GM21381 (cell line): ENCODE measurements around the gene APBB1IP.
"Not testable (repeated sequence)": the region's sequence is repeated elsewhere in the genome, so short reads cannot be mapped to it uniquely, and the experiment has no call there.

Experiments used
- ATAC-seq: cut with Tn5 transposase; IDR thresholded peaks from one replicate; pipeline ENCODE4 v1.9.1; 2021; ENCODE audit warnings: mild to moderate bottlenecking, moderate library complexity; ENCODE audit not compliant: unreplicated experiment

APBB1IP gene

GRCh38 chr10:26554246-26554645 lies 116.1 kb downstream of the APBB1IP start:
- no peak for ATAC-seq

- no peak for ATAC-seq
Observed at GRCh38 chr10:26555719-26556368, 117.7 kb downstream of the APBB1IP start.

GRCh38 chr10:26556748-26557640 lies 118.9 kb downstream of the APBB1IP start:
- ATAC-seq = no peak

- no peak for ATAC-seq
Observed at GRCh38 chr10:26557641-26558014, 119.5 kb downstream of the APBB1IP start.

- no peak for ATAC-seq
Observed at GRCh38 chr10:26566525-26567350, 128.6 kb downstream of the APBB1IP start.

GRCh38 chr10:26567351-26567721 lies 129.2 kb downstream of the APBB1IP start:
- ATAC-seq = no peak

GRCh38 chr10:26571655-26572054 lies 133.5 kb downstream of the APBB1IP start:
- no peak for ATAC-seq

GRCh38 chr10:26573674-26574073 lies 135.5 kb downstream of the APBB1IP start:
- no peak for ATAC-seq

- ATAC-seq = peak; percentile 73
Observed at GRCh38 chr10:26574783-26575182, 136.6 kb downstream of the APBB1IP start.

GRCh38 chr10:26578371-26578770 lies 140.2 kb downstream of the APBB1IP start:
- ATAC-seq = not testable (repeated sequence)

- no peak for ATAC-seq
Observed at GRCh38 chr10:26579256-26580063, 141.3 kb downstream of the APBB1IP start.

- no peak for ATAC-seq
Observed at GRCh38 chr10:26586211-26586610, 148.1 kb downstream of the APBB1IP start.

- ATAC-seq = no peak
Observed at GRCh38 chr10:26588611-26589010, 150.5 kb downstream of the APBB1IP start.

- not testable (repeated sequence) for ATAC-seq
Observed at GRCh38 chr10:26589813-26590212, 151.7 kb downstream of the APBB1IP start.

- ATAC-seq = no peak
Observed at GRCh38 chr10:26593896-26594295, 155.8 kb downstream of the APBB1IP start.

GRCh38 chr10:26603283-26603682 lies 165.1 kb downstream of the APBB1IP start:
- ATAC-seq = not testable (repeated sequence)

GRCh38 chr10:26604320-26605093 lies 166.4 kb downstream of the APBB1IP start:
- not testable (repeated sequence) for ATAC-seq

- ATAC-seq = peak; percentile 54
Observed at GRCh38 chr10:26606389-26606877, 168.3 kb downstream of the APBB1IP start.

GRCh38 chr10:26612151-26612915 lies 174.2 kb downstream of the APBB1IP start:
- no peak for ATAC-seq
